ENCODE data around the gene JPH4. TPM values are rescaled to one million over a fixed set of nuclear protein-coding genes. Genes with fewer than 3 reads are reported as not detected.

Gene JPH4
- polyA plus RNA-seq, 1 of the 3 experiments (the other 2 are of a cell fraction) = 8.7 TPM

- WGBS (ENCODE audit: low lambda C conversion rate) = 75% methylated on average over 3 of the region's 3 CpGs
- POLR2A ChIA-PET = no interaction called here
- no peak for DNase-seq
- no peaks in the 10 kb centered on the region for H3K79me2 ChIP-seq (ENCODE audit: insufficient read depth)
- H3K4me2 ChIP-seq = no peak overlapping the region
- no peaks in the 10 kb centered on the region for H3K9me3 ChIP-seq
- no peak overlapping the region; a peak in 1 of 4 replicates for H3K27ac ChIP-seq (ENCODE audit: low read depth in 2 of 2, low read length in 1 of 2)
- H3K27me3 ChIP-seq (ENCODE audit: insufficient read depth) = no peaks in the 10 kb centered on the region
- H3K4me3 ChIP-seq (ENCODE audit: low read depth in 2 of 2, low read length in 1 of 2) = no peak overlapping the region
- no peaks in the 10 kb centered on the region for H3F3A ChIP-seq (replicated peaks; ENCODE audit: insufficient read depth)
- CTCF ChIA-PET = interaction anchor here (0.8 to 1.3 kb wide), 3 partner anchors 23 to 327 kb away, joined by 3 to 4 read pairs (median 3); no protein-coding TSS in a partner anchor
- H3K9ac ChIP-seq = no peak overlapping the region
- peaks cover 0 to 14% of the 10 kb centered on the region in 2 experiments; a peak in 1 of 4 replicates for H3K4me1 ChIP-seq (ENCODE audit: control insufficient read depth in 1 of 2, insufficient read depth in 2 of 2, low read depth in 1 of 2, low read length in 1 of 2)
- no peaks in the 10 kb centered on the region for H4K20me1 ChIP-seq (ENCODE audit: insufficient read depth)
- H2AFZ ChIP-seq (ENCODE audit: low read depth) = no peak overlapping the region
- no peaks in the 10 kb centered on the region for H3K9me2 ChIP-seq
- H3K36me3 ChIP-seq (replicated peaks in 1 of 2; ENCODE audit: control insufficient read depth in 1 of 2, insufficient read depth in 2 of 2, low read length in 1 of 2) = no peaks in the 10 kb centered on the region
- TF ChIP-seq SIN3A (IDR thresholded peaks at IDR 0.05; ENCODE audit: borderline replicate concordance, low read depth, low read length) (no peak), ZBTB33 (IDR thresholded peaks at IDR 0.05; ENCODE audit: borderline replicate concordance, low read depth) (no peak), FOSL2 (IDR thresholded peaks at IDR 0.05; ENCODE audit: borderline replicate concordance, low read depth) (no peak), CHD2 (IDR thresholded peaks at IDR 0.05; ENCODE audit: low read length, partially characterized antibody) (no peak), EP300 (IDR thresholded peaks at IDR 0.05; ENCODE audit: borderline replicate concordance in 1 of 2, low read depth in 1 of 2, low read length in 1 of 2) (no peak), TEAD4 (IDR thresholded peaks at IDR 0.05; ENCODE audit: borderline replicate concordance, insufficient read depth) (no peak), IRF3 (IDR thresholded peaks at IDR 0.05; ENCODE audit: low read depth, low read length) (no peak), TCF12 (IDR thresholded peaks at IDR 0.05) (no peak), SMC3 (IDR thresholded peaks at IDR 0.05; ENCODE audit: low read depth, low read length) (no peak), NFIC (IDR thresholded peaks at IDR 0.05; ENCODE audit: borderline replicate concordance) (no peak), FOXJ3 (CRISPR knock-in tag; IDR thresholded peaks at IDR 0.05) (no peak), NRF1 (IDR thresholded peaks at IDR 0.05; ENCODE audit: low read depth, low read length) (no peak), GATA2 (CRISPR knock-in tag; IDR thresholded peaks at IDR 0.05) (no peak), MXI1 (IDR thresholded peaks at IDR 0.05; ENCODE audit: low read depth, low read length) (no peak)
Measured at GRCh38 chr14:23582906-23583760, 4.5 kb upstream of the JPH4 start.
